Measurements from ENCODE around the gene PSMB7.

Gene PSMB7

DNA sequence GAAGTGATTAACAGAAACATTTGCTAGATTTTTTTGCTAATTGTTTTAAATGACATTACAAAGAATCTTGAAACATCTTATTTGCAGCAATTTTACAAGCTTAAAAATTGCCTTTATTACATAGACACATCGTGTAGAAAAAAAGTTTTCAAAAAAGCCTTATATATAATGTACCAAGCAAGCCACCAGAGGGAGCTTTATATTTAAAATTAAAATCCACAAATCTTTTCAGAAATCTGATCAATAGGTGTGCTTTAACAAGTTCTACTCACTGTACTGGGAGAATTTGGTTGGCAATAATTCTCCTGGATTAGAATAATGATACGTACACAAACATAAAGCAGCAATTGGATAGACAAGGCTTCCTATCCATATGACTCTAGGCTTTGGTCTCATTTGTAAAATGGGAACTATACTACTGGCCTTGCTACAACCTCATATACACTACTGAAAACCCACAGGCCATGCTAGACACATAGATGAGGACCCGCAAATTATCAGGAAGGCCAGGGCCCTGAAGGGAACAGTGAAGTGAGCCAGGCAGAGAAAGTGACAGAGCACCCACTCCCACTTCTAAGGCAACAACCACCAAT lies 4.8 kb downstream of the PSMB7 start:
- no peak for DNase-seq (ENCODE audit: low spot score)

DNA sequence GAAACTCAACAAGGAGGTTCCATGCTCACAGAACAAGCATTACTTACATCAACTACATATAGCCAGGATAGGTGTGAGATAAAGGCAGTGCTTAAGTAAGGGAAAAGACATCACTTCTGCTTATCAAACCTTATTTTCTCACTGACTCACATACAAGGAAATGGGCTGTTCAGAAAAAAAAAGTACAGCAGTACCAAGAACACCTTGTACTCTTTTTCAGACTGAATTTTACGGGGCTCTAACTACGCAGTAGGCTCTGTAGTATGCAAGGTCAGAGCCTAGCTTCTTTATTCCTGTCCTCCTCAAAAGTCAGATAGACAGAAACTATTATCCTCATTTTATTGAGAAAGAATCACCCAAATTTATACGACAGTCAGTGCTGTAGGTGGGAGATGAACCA lies 5.8 kb downstream of the PSMB7 start:
- DNase-seq (ENCODE audit: low spot score): no peak

DNA sequence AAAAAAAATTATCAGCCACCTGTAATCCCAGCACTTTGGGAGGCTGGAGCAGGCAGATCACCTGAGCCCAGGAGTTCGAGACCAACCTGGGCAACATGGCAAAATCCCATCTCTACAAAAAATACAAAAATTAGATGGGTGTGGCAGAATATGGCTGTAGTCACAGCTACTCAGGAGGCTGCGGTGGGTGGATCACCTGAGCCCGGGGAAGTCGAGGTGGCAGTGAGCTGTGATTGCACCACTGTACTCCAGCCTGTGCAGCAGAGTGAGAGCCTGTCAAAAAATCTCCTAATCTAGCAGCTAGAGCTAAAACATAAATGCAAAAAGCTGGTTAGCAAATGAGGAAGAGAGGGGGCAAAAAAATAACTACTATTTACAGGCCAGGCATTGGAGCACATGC lies 12.0 kb downstream of the PSMB7 start:
- DNase-seq (ENCODE audit: low spot score): no peak

- no peak for DNase-seq (ENCODE audit: low spot score)
These were observed 15.0 kb downstream of the PSMB7 start for GRCh38 chr9:124399968-124400940.

DNA sequence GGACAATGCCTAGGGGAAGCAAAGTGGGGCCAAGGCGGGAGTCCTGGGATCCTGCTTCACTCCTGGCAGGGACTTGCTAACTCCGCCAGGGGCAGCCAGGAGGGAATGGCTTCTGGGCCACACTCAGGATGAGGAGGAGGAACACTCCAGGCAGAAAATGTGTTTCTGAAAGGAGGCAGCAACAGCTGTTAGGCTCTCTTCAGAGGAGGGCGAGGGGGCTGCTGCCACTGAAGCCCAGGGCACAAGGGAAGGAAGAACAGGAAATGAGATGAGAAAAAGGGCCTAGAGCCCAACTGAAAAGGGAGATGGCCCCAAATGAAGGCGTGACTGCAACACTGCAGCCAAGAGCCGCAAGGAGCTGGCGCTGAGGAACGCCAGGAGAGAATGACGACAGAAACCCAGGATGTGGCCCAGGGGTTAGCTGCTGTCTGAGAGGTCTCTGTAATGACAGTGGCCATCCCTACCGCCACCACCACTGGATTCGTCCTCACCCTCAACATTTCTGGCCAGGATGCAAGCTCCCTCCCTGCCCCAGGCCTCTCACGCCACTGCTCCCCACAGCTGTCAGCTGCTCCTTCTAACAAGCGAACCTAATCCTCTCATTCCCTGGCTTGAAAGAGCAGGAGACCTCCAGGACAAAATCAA lies 15.8 kb downstream of the PSMB7 start:
- no peak for DNase-seq (ENCODE audit: low spot score)

- DNase-seq (ENCODE audit: low spot score): no peak
These were observed 16.9 kb downstream of the PSMB7 start for GRCh38 chr9:124398191-124398935.

DNA sequence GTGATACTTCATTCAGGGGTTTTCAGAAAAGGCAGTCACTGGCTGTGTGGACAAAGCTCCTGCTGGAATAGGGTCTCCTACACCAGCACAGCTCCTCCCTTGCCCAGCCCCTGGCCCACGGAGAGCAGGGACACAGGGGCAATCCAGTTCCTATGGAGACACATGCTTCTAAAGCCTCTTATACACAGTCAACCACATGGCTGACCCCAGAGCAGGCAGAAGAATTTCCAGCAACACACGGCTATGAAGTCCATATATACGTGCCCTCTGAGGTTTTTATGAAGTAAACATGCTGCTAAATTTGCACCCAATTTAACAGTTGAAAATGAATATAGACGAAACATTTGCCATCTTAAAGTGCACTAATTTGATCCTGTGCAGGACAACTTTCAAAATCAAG lies 19.4 kb downstream of the PSMB7 start:
- DNase-seq (ENCODE audit: low spot score): no peak

DNA sequence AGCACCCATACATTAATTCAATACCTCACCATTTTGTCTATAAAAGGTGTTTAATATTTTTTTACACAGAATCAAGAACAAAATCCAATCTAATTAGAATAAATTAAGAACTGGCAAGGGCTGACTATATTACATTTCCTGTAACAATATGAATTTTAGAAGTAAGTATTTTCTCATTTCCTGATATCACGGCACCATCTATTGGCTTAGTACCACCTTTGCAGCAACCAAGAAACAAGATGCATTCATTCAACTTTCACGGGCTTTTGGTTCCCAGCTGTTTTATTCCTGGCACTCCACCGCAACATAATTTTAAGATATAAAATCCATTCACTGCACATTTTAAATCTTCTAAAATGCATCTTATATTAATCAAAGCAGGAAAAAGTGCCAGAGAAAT lies 20.6 kb downstream of the PSMB7 start:
- DNase-seq (ENCODE audit: low spot score): no peak

- DNase-seq (ENCODE audit: low spot score): no peak
These were observed 21.1 kb downstream of the PSMB7 start for GRCh38 chr9:124394167-124394566.

DNA sequence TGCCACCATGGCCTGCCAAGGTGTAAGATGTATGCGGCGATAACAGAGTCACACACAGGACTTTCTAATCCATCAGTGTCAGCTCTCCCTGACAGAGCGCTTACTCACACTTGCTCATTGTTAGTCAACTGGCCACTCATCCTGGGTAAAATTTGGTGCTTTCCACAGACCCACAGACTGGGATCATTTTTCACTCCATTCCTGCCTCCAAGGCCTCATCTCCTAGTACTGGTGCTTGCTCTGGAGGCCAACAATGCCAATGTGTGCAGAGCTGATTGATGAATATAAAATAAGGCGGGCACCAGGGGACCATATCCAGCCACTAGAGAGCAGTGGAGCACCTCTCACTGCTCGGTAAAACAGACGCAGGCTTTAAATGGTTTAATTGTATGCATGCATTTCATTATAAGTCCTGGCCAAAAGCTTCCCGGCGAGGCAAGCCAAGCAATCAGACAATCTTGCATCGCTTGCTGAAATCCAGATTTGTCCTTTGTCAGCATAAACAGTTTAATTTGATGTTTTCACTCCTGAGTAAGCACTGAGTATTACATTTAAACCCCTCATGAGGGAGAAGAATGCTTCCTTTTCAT lies 22.3 kb downstream of the PSMB7 start:
- DNase-seq (ENCODE audit: low spot score): no peak

DNA sequence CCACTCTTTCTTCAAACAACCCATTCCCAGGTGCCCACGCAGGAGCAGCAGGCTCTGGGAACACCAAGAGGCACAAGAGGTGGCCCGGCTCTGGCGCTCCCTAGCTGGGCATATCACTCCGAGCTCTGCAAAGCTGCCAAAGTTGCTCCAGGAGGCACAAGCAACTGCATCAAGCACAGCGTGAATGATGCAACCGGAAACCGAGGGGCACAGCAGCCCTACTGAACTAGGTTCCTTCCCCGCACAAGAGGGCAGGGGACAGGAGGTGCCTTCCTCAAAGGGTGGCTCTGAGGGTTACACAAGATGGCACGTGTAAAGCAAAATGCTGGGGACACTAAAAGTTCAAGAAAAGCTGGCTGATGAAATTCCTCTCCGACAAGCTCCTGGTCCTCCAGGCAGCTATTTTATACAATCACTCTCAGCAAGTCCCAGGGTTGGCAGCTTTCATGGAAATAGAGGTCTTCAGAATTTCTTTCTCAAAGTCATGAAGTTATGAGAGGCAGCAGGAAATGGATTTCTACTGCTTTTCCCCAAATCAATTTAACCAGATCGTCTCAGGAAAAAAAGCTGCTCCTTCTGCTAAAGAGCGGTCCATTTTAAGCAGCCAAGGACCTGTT lies 22.9 kb downstream of the PSMB7 start:
- DNase-seq (ENCODE audit: low spot score): no peak

GRCh38 chr9:124390794-124391658 lies 24.2 kb downstream of the PSMB7 start:
- DNase-seq (ENCODE audit: low spot score): no peak

- DNase-seq (ENCODE audit: low spot score): no peak
These were observed 25.9 kb downstream of the PSMB7 start for GRCh38 chr9:124389146-124389939.

DNA sequence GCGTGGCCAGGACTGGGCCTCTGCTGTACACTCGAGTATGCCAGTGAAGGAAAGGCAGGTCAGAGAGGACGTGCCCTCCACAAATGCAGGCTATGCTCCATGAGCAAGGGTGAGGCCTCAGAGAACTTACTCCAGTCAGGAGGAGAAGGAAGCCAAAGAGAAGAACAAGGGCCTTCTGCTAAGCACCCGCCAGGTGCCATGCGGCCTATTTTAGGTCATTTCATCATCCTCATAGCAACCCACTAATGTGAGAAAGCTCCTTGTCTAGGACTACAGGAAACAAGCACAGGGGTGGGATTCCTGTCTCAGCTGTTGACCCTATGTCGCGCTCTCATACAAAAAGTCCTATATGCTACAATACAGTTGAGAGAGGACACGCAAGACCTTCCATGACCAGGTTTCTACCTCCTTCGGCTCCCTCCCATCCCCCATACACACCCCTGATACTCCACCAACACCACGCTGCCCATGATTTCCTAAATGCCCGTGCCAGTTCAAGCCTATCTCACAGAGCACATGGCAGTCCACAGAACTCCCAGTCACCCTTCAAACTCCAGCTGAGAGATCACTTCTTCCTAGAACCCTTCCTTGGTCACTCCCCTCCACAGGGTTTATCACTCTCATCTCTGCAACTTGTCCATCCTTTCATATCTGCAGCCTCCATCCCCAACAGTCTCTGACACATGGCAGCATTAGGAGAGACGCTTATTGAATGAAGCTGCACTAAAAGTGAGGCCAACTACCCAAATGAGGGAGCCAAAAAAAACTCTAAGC lies 26.8 kb downstream of the PSMB7 start:
- no peak for DNase-seq (ENCODE audit: low spot score)

- DNase-seq (ENCODE audit: low spot score): no peak
These were observed 29.0 kb downstream of the PSMB7 start for GRCh38 chr9:124386201-124386600.

DNA sequence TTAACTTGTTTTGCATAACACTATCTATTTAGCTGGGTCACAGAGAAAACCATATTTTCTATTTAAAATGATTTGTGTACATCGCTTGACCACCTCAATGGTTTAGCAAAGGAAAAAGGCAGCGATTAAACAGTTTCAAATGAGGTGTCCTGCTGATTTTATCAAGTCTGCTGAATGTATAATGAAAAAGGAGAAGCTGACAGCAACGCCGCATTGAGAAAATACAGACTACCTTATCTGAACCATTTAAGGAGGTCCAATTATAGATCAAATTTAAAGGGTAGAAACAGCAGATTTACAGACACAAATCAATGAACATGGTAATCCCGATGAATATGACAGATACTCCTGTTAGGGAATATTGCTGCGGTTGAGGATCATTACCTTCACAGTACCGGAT lies 29.6 kb downstream of the PSMB7 start:
- DNase-seq (ENCODE audit: low spot score): no peak

DNA sequence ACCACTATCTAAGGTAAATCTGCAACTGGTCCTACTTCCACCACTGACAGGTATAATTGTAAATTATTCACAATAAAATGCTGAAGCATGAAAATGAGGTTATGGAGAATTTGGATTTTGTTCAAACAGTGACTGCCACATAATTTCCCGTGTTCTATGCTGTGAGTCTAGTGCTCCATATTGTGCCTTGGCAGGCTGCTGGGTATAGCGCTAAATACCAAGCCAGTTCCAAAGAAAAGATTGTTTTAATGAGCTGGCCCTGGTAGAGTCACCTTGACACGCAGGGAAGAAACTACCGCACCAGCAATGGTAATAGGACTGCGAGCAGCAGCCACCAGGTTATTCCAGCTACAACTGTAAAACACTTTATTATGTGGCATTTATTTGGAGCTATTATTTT lies 30.4 kb downstream of the PSMB7 start:
- no peak for DNase-seq (ENCODE audit: low spot score)

- DNase-seq (ENCODE audit: low spot score): no peak
These were observed 31.0 kb downstream of the PSMB7 start for GRCh38 chr9:124384210-124384609.

All from CD4-positive, alpha-beta T cell treated with Interleukin-6 at 100 ng/mL for 8 hours (primary cell).